Keratinocyte (primary cell): ENCODE results near the gene DDX52. TPM values are rescaled to one million over a fixed set of nuclear protein-coding genes. Genes with fewer than 3 reads are reported as not detected.

Experiments used
- DNase-seq: peaks from one replicate; pipeline ENCODE4 v3.0.0-alpha.2; 2011; ENCODE audit warnings: low read depth, missing footprints, low spot score
- FAIRE-seq: peaks from 2 replicates; lab custom pipeline; 2011; peaks lifted over from hg19 to GRCh38; lab: Jason Lieb, UNC
- H2AFZ ChIP-seq: 2 replicates; pipeline ENCODE4 v1.6.0; 2012; ENCODE audit warnings: low read length, control low read depth, inconsistent platforms; ENCODE audit not compliant: control insufficient read depth
- H3K27ac ChIP-seq: 2 replicates; pipeline ENCODE4 v1.5.1; 2011; ENCODE audit warnings: low read length; ENCODE audit not compliant: control insufficient read depth, insufficient read depth
- H3K27me3 ChIP-seq: 3 replicates; pipeline ENCODE4 v1.6.0; 2011; ENCODE audit warnings: low read length; ENCODE audit not compliant: control insufficient read depth, insufficient read depth; ENCODE audit errors: extremely low read depth
- H3K36me3 ChIP-seq, 2 experiments: 2 replicates in 1 of 2; 3 replicates in 1 of 2; pipeline ENCODE4 v1.5.1; 2011; ENCODE audit warnings: low read length in 2 of 2, mild to moderate bottlenecking in 1 of 2; ENCODE audit not compliant: control insufficient read depth in 2 of 2, insufficient read depth in 2 of 2; ENCODE audit errors: extremely low read depth in 1 of 2
- H3K4me1 ChIP-seq: 3 replicates; pipeline ENCODE4 v1.5.1; 2011; ENCODE audit warnings: low read length; ENCODE audit not compliant: control insufficient read depth, insufficient read depth; ENCODE audit errors: extremely low read depth
- H3K4me2 ChIP-seq: 3 replicates; pipeline ENCODE4 v1.6.0; 2011; ENCODE audit warnings: low read depth, low read length; ENCODE audit not compliant: control insufficient read depth, insufficient read depth; ENCODE audit errors: extremely low read depth
- H3K4me3 ChIP-seq, 3 experiments: fragments of 200-600 bp in 1 of 3; sonication (generic) in 1 of 3; 2 replicates in 2 of 3; 3 replicates in 1 of 3; pipeline ENCODE4 v1.5.1; 2011 to 2016; ENCODE audit warnings: low read length in 3 of 3, mild to moderate bottlenecking in 3 of 3, control low read depth in 2 of 3, inconsistent platforms in 1 of 3, low read depth in 1 of 3, mixed read lengths in 1 of 3, mixed run types in 1 of 3, moderate library complexity in 1 of 3; ENCODE audit not compliant: control insufficient read depth in 2 of 3, insufficient read depth in 2 of 3; ENCODE audit errors: extremely low read depth in 1 of 3
- H3K79me2 ChIP-seq: 2 replicates; pipeline ENCODE4 v1.6.0; 2012; ENCODE audit warnings: low read length; ENCODE audit not compliant: control insufficient read depth, insufficient read depth
- H3K9ac ChIP-seq: 3 replicates; pipeline ENCODE4 v1.6.0; 2011; ENCODE audit warnings: low read length; ENCODE audit not compliant: control insufficient read depth, insufficient read depth; ENCODE audit errors: extremely low read depth
- H3K9me1 ChIP-seq: 3 replicates; pipeline ENCODE4 v1.6.0; 2011; ENCODE audit warnings: low read length; ENCODE audit not compliant: control insufficient read depth, insufficient read depth; ENCODE audit errors: extremely low read depth
- H3K9me3 ChIP-seq: 2 replicates; pipeline ENCODE4 v1.5.1; 2012; ENCODE audit warnings: low read depth, low read length; ENCODE audit not compliant: control insufficient read depth
- H4K20me1 ChIP-seq: 3 replicates; pipeline ENCODE4 v1.6.0; 2011; ENCODE audit warnings: low read length; ENCODE audit not compliant: control insufficient read depth, insufficient read depth; ENCODE audit errors: extremely low read depth
- CTCF ChIP-seq, 3 experiments: IDR thresholded peaks in 1 of 3; conservative IDR thresholded peaks in 1 of 3; optimal IDR thresholded peaks in 1 of 3; 2 replicates in 2 of 3; 3 replicates in 1 of 3; pipeline versions ENCODE3 to v1.5.1; 2011; ENCODE audit warnings: low read length in 3 of 3, mild to moderate bottlenecking in 3 of 3, moderate library complexity in 2 of 3, control low read depth in 1 of 3, inconsistent platforms in 1 of 3; ENCODE audit not compliant: insufficient read depth in 2 of 3; ENCODE audit errors: extremely low read depth in 1 of 3
- EZH2 ChIP-seq: IDR thresholded peaks from one replicate; pipeline ENCODE4 v1.6.1; 2012; ENCODE audit warnings: inconsistent platforms, mild to moderate bottlenecking, low read length, moderate library complexity
- dilution Hi-C: fragments of 300-500 bp; cut with MboI; formaldehyde crosslinking; loops from one replicate; pipeline ENCODE4 v1.7.0; 2020; ENCODE audit warnings: low sequenced_read_pairs; ENCODE audit not compliant: extremely low pct_ligation_motif_present
- polyA plus RNA-seq, 5 experiments: library from polyadenylated mRNA; depleted of rRNA in 3 of 5; stranded (reverse) in 3 of 5; stranded (forward) in 1 of 5; unstranded in 1 of 5; fragments of >200 nt; gene quantifications; 1 replicate in 1 of 5; 2 replicates in 3 of 5; 3 replicates in 1 of 5; pipeline versions ENCODE4 v1.2.1 to v1.2.3, GENCODE V29; 2011 to 2012; ENCODE audit warnings: missing spikeins in 2 of 5, low read depth in 1 of 5, low replicate concordance in 1 of 5
- small RNA-seq, 3 experiments: library from RNA; depleted of rRNA; stranded (forward); fragments of <200 nt; gene quantifications; one replicate each; pipeline ENCODE3, GENCODE V24; 2012; ENCODE audit warnings: low read depth in 3 of 3, low replicate concordance in 1 of 3; ENCODE audit not compliant: insufficient read length in 3 of 3

DDX52 gene
- polyA plus RNA-seq, 1 donor (not counting 4 experiments of a cell fraction or from before 2014, with no cell fraction given) = 21.8 TPM

GRCh38 chr17:37564252-37564651, 79.0 kb downstream of the DDX52 start:
- peaks cover 9% of the 10 kb centered on the region in 2 experiments for H3K36me3 ChIP-seq
- H3K27me3 ChIP-seq = no peaks in the 10 kb centered on the region
- H4K20me1 ChIP-seq = no peaks in the 10 kb centered on the region
- no peaks in the 10 kb centered on the region for H3K4me1 ChIP-seq
- H3K27ac ChIP-seq = no peak overlapping the region
- FAIRE-seq = no peak
- no peak overlapping the region for H3K4me3 ChIP-seq
- no peak overlapping the region for H3K9ac ChIP-seq
- no peak for TF ChIP-seq CTCF (optimal IDR thresholded peaks at IDR 0.05 in 1 of 3, IDR thresholded peaks at IDR 0.05 in 1 of 3, conservative IDR thresholded peaks at IDR 0.05 in 1 of 3; ENCODE audit: extremely low read depth in 1 of 3, insufficient read depth in 2 of 3, low read length in 3 of 3)
- no peak for TF ChIP-seq EZH2
- no peak overlapping the region for H3K4me2 ChIP-seq
- H3K79me2 ChIP-seq = no peaks in the 10 kb centered on the region
- no peak for DNase-seq
- dilution Hi-C loops = no loop called here
- H2AFZ ChIP-seq = no peak overlapping the region
- no peaks in the 10 kb centered on the region for H3K9me1 ChIP-seq
- H3K9me3 ChIP-seq = no peaks in the 10 kb centered on the region

- no peaks in the 10 kb centered on the region for H4K20me1 ChIP-seq
- H3K27ac ChIP-seq = no peak overlapping the region
- no peak overlapping the region for H3K9ac ChIP-seq
- dilution Hi-C loops = no loop called here
- H3K9me3 ChIP-seq = no peaks in the 10 kb centered on the region
- no peak overlapping the region for H3K4me2 ChIP-seq
- H3K4me3 ChIP-seq = no peak overlapping the region
- H2AFZ ChIP-seq = no peak overlapping the region
- TF ChIP-seq CTCF (optimal IDR thresholded peaks at IDR 0.05 in 1 of 3, IDR thresholded peaks at IDR 0.05 in 1 of 3, conservative IDR thresholded peaks at IDR 0.05 in 1 of 3; ENCODE audit: extremely low read depth in 1 of 3, insufficient read depth in 2 of 3, low read length in 3 of 3) (no peak), EZH2 (no peak)
- H3K4me1 ChIP-seq = no peaks in the 10 kb centered on the region
- H3K27me3 ChIP-seq = no peaks in the 10 kb centered on the region
- peaks cover 4 to 5% of the 10 kb centered on the region in 2 experiments for H3K36me3 ChIP-seq
- no peak for FAIRE-seq
- H3K79me2 ChIP-seq = no peaks in the 10 kb centered on the region
- H3K9me1 ChIP-seq = no peaks in the 10 kb centered on the region
- DNase-seq = no peak
Measured at GRCh38 chr17:37562016-37562745, 81.1 kb downstream of the DDX52 start.

Small RNA genes lying within 50 kb of the gene (small RNA-seq; reads per million reads assigned to genes)
- gene MIR378J = 0 reads per million in 3 experiments

Other genes starting within 250 kb of the DDX52 start
- 66.7 to 85.8 TPM (median 82.2 TPM) in 3 replicates for gene ACACA, start 236.6 kb downstream of the DDX52 start, polyA plus RNA-seq
- gene TADA2A, start 236.6 kb downstream of the DDX52 start, polyA plus RNA-seq = 9.1 to 13.8 TPM (median 11.8 TPM) in 3 replicates
- gene DUSP14, start 153.6 kb downstream of the DDX52 start, polyA plus RNA-seq = 169 to 226 TPM (median 210 TPM) in 3 replicates
- 8.9 to 9.2 TPM (median 9.1 TPM) in 3 replicates for gene SYNRG, start 34.0 kb downstream of the DDX52 start, polyA plus RNA-seq
- not detected in 3 replicates for gene HNF1B, start 101.6 kb upstream of the DDX52 start, polyA plus RNA-seq